WTC11 (cell line): ENCODE measurements around the gene COL26A1. TPM values are rescaled to one million over a fixed set of nuclear protein-coding genes. Genes with fewer than 3 reads are reported as not detected.
A peak's percentile ranks its signal among the peaks of the same experiment; 100 is the strongest.

ENCODE experiments used
- ATAC-seq: fragments of 200-7000 bp; cut with Tn5 transposase; 2 replicates; pipeline ENCODE4 v1.10.0; 2021; ENCODE audit warnings: mild to moderate bottlenecking, moderate library complexity
- CTCF ChIA-PET: fragments of 300-600 bp; sonication (Branson Sonifier 250); formaldehyde crosslinking; loops from one replicate; lab custom pipeline; 2021; ENCODE audit warnings: antibody characterized with exemption; lab: Charles Lee
- POLR2A ChIA-PET: fragments of 350-600 bp; sonication (Branson Sonifier 250); formaldehyde crosslinking; loops from one replicate; lab custom pipeline; 2021; ENCODE audit warnings: antibody characterized with exemption; lab: Charles Lee
- DNase-seq: peaks from one replicate; pipeline ENCODE4 v3.0.0; 2021; ENCODE audit warnings: low spot score
- H3K27ac Mint-ChIP-seq: 2 replicates; pipeline ENCODE4 v1.8.0; 2021; ENCODE audit warnings: mixed read lengths
- H3K27me3 Mint-ChIP-seq: 2 replicates; pipeline ENCODE4 v1.8.0; 2021; ENCODE audit warnings: low read depth, mild to moderate bottlenecking, moderate library complexity, mixed read lengths
- H3K36me3 Mint-ChIP-seq: 2 replicates; pipeline ENCODE4 v1.8.0; 2021; ENCODE audit warnings: mixed read lengths
- H3K4me1 Mint-ChIP-seq: 2 replicates; pipeline ENCODE4 v1.8.0; 2022; ENCODE audit warnings: mixed read lengths
- H3K4me3 Mint-ChIP-seq: 2 replicates; pipeline ENCODE4 v1.8.0; 2021; ENCODE audit warnings: mild to moderate bottlenecking, moderate library complexity, mixed read lengths
- H3K9me3 Mint-ChIP-seq: 2 replicates; pipeline ENCODE4 v1.8.0; 2021; ENCODE audit warnings: mixed read lengths
- ATF2 ChIP-seq: sonication (generic); formaldehyde crosslinking; IDR thresholded peaks from 2 replicates; pipeline ENCODE4 v1.8.1; 2022; ENCODE audit warnings: low read depth, missing genetic modification reagents, borderline replicate concordance
- ATF3 ChIP-seq: sonication (generic); formaldehyde crosslinking; conservative IDR thresholded peaks from 2 replicates; pipeline ENCODE4 v1.8.1; 2022; ENCODE audit warnings: mild to moderate bottlenecking, missing genetic modification reagents
- CREB1 ChIP-seq: sonication (generic); formaldehyde crosslinking; IDR thresholded peaks from 2 replicates; pipeline ENCODE4 v1.8.0; 2023; ENCODE audit warnings: mild to moderate bottlenecking, missing genetic modification reagents
- E2F5 ChIP-seq: sonication (generic); formaldehyde crosslinking; IDR thresholded peaks from 2 replicates; pipeline ENCODE4 v1.8.1; 2022; ENCODE audit warnings: mild to moderate bottlenecking, moderate library complexity, missing genetic modification reagents
- EMX1 ChIP-seq: fragments of 250-450 bp; sonication (Bioruptor Pico); IDR thresholded peaks from 2 replicates; pipeline ENCODE4 v1.8.0; 2021; ENCODE audit warnings: mild to moderate bottlenecking
- ESRRA ChIP-seq: sonication (generic); formaldehyde crosslinking; IDR thresholded peaks from 2 replicates; pipeline ENCODE4 v1.8.1; 2022; ENCODE audit warnings: mild to moderate bottlenecking, missing genetic modification reagents, borderline replicate concordance
- GRHL2 ChIP-seq: fragments of 250-450 bp; sonication (Bioruptor Pico); IDR thresholded peaks from 2 replicates; pipeline ENCODE4 v1.8.0; 2022; ENCODE audit warnings: mild to moderate bottlenecking, moderate library complexity; ENCODE audit not compliant: insufficient replicate concordance, severe bottlenecking
- GTF2I ChIP-seq: fragments of 250-450 bp; sonication (Bioruptor Pico); conservative IDR thresholded peaks from 2 replicates; pipeline ENCODE4 v1.4.0; 2021; ENCODE audit warnings: mild to moderate bottlenecking
- IRF1 ChIP-seq: sonication (generic); formaldehyde crosslinking; IDR thresholded peaks from 2 replicates; pipeline ENCODE4 v1.8.0; 2023; ENCODE audit warnings: missing genetic modification reagents
- MLX ChIP-seq: sonication (generic); formaldehyde crosslinking; IDR thresholded peaks from 2 replicates; pipeline ENCODE4 v1.8.1; 2023; ENCODE audit warnings: mild to moderate bottlenecking, missing genetic modification reagents, moderate library complexity
- MXD4 ChIP-seq: fragments of 250-450 bp; sonication (Bioruptor Pico); IDR thresholded peaks from 2 replicates; pipeline ENCODE4 v1.8.0; 2021; ENCODE audit warnings: mild to moderate bottlenecking, moderate library complexity, borderline replicate concordance
- NR2C2 ChIP-seq: sonication (generic); formaldehyde crosslinking; IDR thresholded peaks from 2 replicates; pipeline ENCODE4 v1.8.0; 2022; ENCODE audit warnings: mild to moderate bottlenecking, missing genetic modification reagents
- OVOL2 ChIP-seq: fragments of 250-450 bp; sonication (Bioruptor Pico); IDR thresholded peaks from 2 replicates; pipeline ENCODE4 v1.9.0; 2021; ENCODE audit warnings: mild to moderate bottlenecking, borderline replicate concordance
- PRDM15 ChIP-seq: sonication (generic); formaldehyde crosslinking; IDR thresholded peaks from 2 replicates; pipeline ENCODE4 v1.8.0; 2022; ENCODE audit warnings: missing genetic modification reagents
- RELA ChIP-seq: sonication (generic); formaldehyde crosslinking; IDR thresholded peaks from 2 replicates; pipeline ENCODE4 v1.8.1; 2022; ENCODE audit warnings: missing genetic modification reagents, mild to moderate bottlenecking, borderline replicate concordance
- STAT6 ChIP-seq: sonication (generic); formaldehyde crosslinking; conservative IDR thresholded peaks from 2 replicates; pipeline ENCODE4 v1.8.1; 2023; ENCODE audit warnings: mild to moderate bottlenecking, low read depth, missing genetic modification reagents, moderate library complexity
- USF1 ChIP-seq: sonication (generic); formaldehyde crosslinking; IDR thresholded peaks from 2 replicates; pipeline ENCODE4 v1.8.0; 2022; ENCODE audit warnings: mild to moderate bottlenecking, missing genetic modification reagents
- ZNF121 ChIP-seq: sonication (generic); formaldehyde crosslinking; IDR thresholded peaks from 2 replicates; pipeline ENCODE4 v1.8.0; 2023; ENCODE audit warnings: missing genetic modification reagents
- ZNF232 ChIP-seq: sonication (generic); formaldehyde crosslinking; IDR thresholded peaks from 2 replicates; pipeline ENCODE4 v1.8.0; 2022; ENCODE audit warnings: mild to moderate bottlenecking, missing genetic modification reagents
- ZSCAN18 ChIP-seq: fragments of 250-450 bp; sonication (Bioruptor Pico); IDR thresholded peaks from 2 replicates; pipeline ENCODE4 v2.1.2; 2022; ENCODE audit warnings: mild to moderate bottlenecking, moderate library complexity
- total RNA-seq: library from RNA; stranded (reverse); gene quantifications from 3 replicates; pipeline ENCODE4 v1.2.3, GENCODE V29; 2021

COL26A1 gene
- total RNA-seq, 1 experiment from 2014 or later = 64.4 TPM

GRCh38 chr7:101376601-101377000 lies 13.9 kb downstream of the COL26A1 start (continued):
- TF ChIP-seq RELA (CRISPR knock-in tag) = no peak
- TF ChIP-seq GRHL2 = no peak
- no peak for TF ChIP-seq NR2C2 (CRISPR knock-in tag)
- no peak for TF ChIP-seq CREB1 (CRISPR knock-in tag)
- TF ChIP-seq ZNF232 (CRISPR knock-in tag) = no peak
- TF ChIP-seq USF1 (CRISPR knock-in tag) = no peak

GRCh38 chr7:101377189-101377736 lies 14.6 kb downstream of the COL26A1 start:
- ATAC-seq = no peak
- Mint-ChIP-seq H3K4me3 (no peak overlapping the region), H3K4me1 (peaks cover 22% of the 10 kb centered on the region), H3K27ac (peak overlapping the region; percentile 78; the same call in 1 of the 2 replicates), H3K9me3 (peaks cover 19% of the 10 kb centered on the region), H3K27me3 (no peaks in the 10 kb centered on the region), H3K36me3 (peaks cover 27% of the 10 kb centered on the region)
- ChIA-PET POLR2A (interaction anchor here (0.6 kb wide), 1 partner anchor 20 kb away, joined by 6 read pairs; no protein-coding TSS in a partner anchor), CTCF (interaction anchor here (0.9 kb wide), 1 partner anchor 56 kb away, joined by 3 read pairs; the partner anchor contains the start of gene IFT22)
- TF ChIP-seq ZNF121 (peak; percentile 30; the same call in 1 of the 2 replicates), ESRRA (CRISPR knock-in tag) (no peak)
- no peak for DNase-seq

GRCh38 chr7:101378751-101379174 lies 16.1 kb downstream of the COL26A1 start:
- no peak overlapping the region for H3K4me3 Mint-ChIP-seq
- POLR2A ChIA-PET = no interaction called here
- CTCF ChIA-PET = interaction anchor here (0.8 kb wide), 1 partner anchor 33 kb away, joined by 3 read pairs; no protein-coding TSS in a partner anchor
- peak; percentile 67 for DNase-seq
- peak overlapping the region; percentile 92 for H3K27ac Mint-ChIP-seq
- peaks cover 18% of the 10 kb centered on the region for H3K4me1 Mint-ChIP-seq
- H3K36me3 Mint-ChIP-seq = peaks cover 28% of the 10 kb centered on the region
- peaks cover 23% of the 10 kb centered on the region for H3K9me3 Mint-ChIP-seq
- ATAC-seq = peak; percentile 89
- no peaks in the 10 kb centered on the region for H3K27me3 Mint-ChIP-seq
- TF ChIP-seq ZNF232 (CRISPR knock-in tag) = no peak
- TF ChIP-seq MXD4 (CRISPR knock-in tag) = no peak
- TF ChIP-seq OVOL2 (CRISPR knock-in tag) = no peak
- no peak for TF ChIP-seq MLX
- TF ChIP-seq PRDM15 (CRISPR knock-in tag) = no peak
- TF ChIP-seq ZSCAN18 (CRISPR knock-in tag) = no peak
- TF ChIP-seq ATF2 (CRISPR knock-in tag) = no peak
- no peak for TF ChIP-seq STAT6 (CRISPR knock-in tag)
- no peak for TF ChIP-seq EMX1
- TF ChIP-seq IRF1 (CRISPR knock-in tag) = no peak
- TF ChIP-seq ATF3 (CRISPR knock-in tag) = no peak
- no peak for TF ChIP-seq GTF2I (CRISPR knock-in tag)
- TF ChIP-seq E2F5 = no peak
